ENCODE data around the gene INPP5D. TPM values are rescaled to one million over a fixed set of nuclear protein-coding genes. Genes with fewer than 3 reads are reported as not detected.
A peak's percentile ranks its signal among the peaks of the same experiment; 100 is the strongest.

INPP5D gene
- total and polyA plus RNA-seq, 5 donors from 2014 or later = 56.9 to 278 (median 69.9) TPM

DNA sequence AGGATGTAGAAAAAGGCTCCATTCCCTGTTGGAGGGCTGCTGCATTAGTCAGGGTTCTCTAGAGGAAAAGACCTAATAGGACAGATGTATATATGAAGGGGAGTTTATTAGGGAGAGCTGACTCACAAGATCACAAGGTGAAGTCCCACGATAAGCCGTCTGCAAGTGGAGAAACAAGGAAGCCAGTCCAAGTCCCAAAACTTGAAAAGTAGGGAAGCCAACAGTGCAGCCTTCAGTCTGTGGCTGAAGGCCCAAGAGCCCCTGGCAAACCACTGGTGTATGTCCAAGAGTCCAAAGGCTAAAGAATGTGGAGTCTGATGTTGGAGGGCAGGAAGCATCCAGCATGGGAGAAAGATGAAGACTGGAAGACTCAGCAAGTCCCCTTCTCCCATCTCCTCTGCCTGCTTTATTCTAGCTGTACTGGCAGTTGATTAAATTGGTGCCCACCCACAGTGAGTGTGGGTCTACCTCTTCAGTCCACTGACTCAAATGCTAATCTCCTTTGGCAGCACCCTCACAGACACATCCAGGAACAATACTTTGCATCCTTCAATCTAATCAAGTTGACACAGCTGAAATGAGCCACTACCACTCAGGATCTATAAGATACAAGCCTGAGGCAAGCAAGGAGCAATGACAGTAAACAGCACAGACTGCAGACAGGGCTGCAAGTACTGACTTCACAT lies 161.4 kb downstream of the INPP5D start:
- no peaks in the 10 kb centered on the region for H3K36me3 ChIP-seq (ENCODE audit: control insufficient read depth, insufficient read depth, low read length)
- H3K27ac ChIP-seq (ENCODE audit: insufficient read depth, low read length, poor library complexity, severe bottlenecking) = no peak overlapping the region
- Mint-ChIP-seq H3K36me3 (no peaks in the 10 kb centered on the region), H3K27me3 (no peaks in the 10 kb centered on the region), H3K4me1 (peaks cover 4 to 7% (median 4%) of the 10 kb centered on the region in 4 donors), H3K9me3 (peaks cover 0 to 1% (median 0%) of the 10 kb centered on the region in 7 donors), H3K4me3 (no peak overlapping the region), H3K27ac (no peak overlapping the region)
- no peak for DNase-seq
- no peaks in the 10 kb centered on the region for H3K27me3 ChIP-seq (ENCODE audit: control insufficient read depth, insufficient read depth, low read length)
- no peak for ATAC-seq (ENCODE audit: low read depth in 2 of 2)
- no peak overlapping the region for H3K4me3 ChIP-seq (ENCODE audit: low read depth, low read length)
- no peaks in the 10 kb centered on the region for H3K4me1 ChIP-seq (ENCODE audit: control insufficient read depth, insufficient read depth, low read length, poor library complexity, severe bottlenecking)
- H3K9me3 ChIP-seq (ENCODE audit: control insufficient read depth in 2 of 2, low read length in 2 of 2) = no peaks in the 10 kb centered on the region

GRCh38 chr2:233223059-233223894 lies 163.1 kb downstream of the INPP5D start:
- ATAC-seq (ENCODE audit: low read depth in 2 of 2) = no peak
- H3K4me1 ChIP-seq (ENCODE audit: control insufficient read depth, insufficient read depth, low read length, poor library complexity, severe bottlenecking) = no peaks in the 10 kb centered on the region
- no peaks in the 10 kb centered on the region for H3K27me3 ChIP-seq (ENCODE audit: control insufficient read depth, insufficient read depth, low read length)
- no peak overlapping the region for H3K4me3 ChIP-seq (ENCODE audit: low read depth, low read length)
- no peaks in the 10 kb centered on the region for H3K36me3 ChIP-seq (ENCODE audit: control insufficient read depth, insufficient read depth, low read length)
- no peaks in the 10 kb centered on the region for H3K9me3 ChIP-seq (ENCODE audit: control insufficient read depth in 2 of 2, low read length in 2 of 2)
- Mint-ChIP-seq H3K27me3 (no peaks in the 10 kb centered on the region), H3K4me1 (peaks cover 7 to 14% (median 9%) of the 10 kb centered on the region in 4 donors), H3K4me3 (no peak overlapping the region), H3K36me3 (no peaks in the 10 kb centered on the region), H3K9me3 (peaks cover 0 to 1% (median 0%) of the 10 kb centered on the region in 7 donors), H3K27ac (no peak overlapping the region)
- H3K27ac ChIP-seq (ENCODE audit: insufficient read depth, low read length, poor library complexity, severe bottlenecking) = no peak overlapping the region
- DNase-seq = no peak

DNA sequence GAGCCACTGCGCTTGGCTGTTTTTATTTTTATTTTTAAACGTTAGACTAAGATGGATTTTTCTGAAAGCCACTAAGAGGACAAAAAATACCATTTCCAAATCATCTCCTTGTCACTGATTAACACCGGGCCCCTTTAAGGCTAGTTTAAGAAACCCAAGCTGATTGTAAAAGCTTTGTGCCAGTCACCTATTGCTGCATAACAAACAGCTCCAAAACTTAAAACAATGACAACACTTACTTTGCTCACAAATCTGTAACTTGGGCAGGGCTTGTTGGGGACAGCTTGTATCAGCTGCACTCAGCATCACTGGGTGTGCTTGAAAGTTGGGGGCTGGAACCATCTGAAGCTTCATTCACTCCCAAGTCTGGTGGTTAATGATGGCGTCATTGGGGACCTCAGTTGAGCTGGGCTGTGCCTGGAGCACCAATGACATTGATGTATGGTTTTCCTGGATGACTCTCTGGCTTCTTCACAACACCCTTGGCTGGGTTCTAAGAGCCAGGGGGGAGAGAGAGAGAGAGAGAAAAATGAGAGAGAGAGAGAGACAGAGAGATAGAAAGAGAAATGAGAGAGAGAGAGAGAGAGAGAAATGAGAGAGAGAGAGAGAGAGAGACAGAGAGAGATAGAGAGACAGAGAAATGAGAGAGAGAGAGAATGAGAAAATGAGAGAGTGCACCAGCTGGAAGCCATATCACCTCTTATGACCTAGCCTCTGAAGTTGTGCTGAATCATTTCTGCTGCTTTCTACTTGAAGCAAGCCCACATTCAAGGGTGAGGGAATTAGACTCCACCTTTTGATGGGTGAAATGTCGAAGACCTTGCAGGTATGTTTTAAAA lies 165.3 kb downstream of the INPP5D start:
- no peak for DNase-seq
- Mint-ChIP-seq H3K4me1 (peaks cover 10 to 21% (median 12%) of the 10 kb centered on the region in 4 donors), H3K36me3 (no peaks in the 10 kb centered on the region), H3K4me3 (peak overlapping the region in 1 of 4 donors; percentile 15), H3K27me3 (no peaks in the 10 kb centered on the region), H3K27ac (peak overlapping the region in 1 of 3 donors; percentile 71), H3K9me3 (no peaks in the 10 kb centered on the region)
- H3K36me3 ChIP-seq (ENCODE audit: control insufficient read depth, insufficient read depth, low read length) = no peaks in the 10 kb centered on the region
- no peak for ATAC-seq (ENCODE audit: low read depth in 2 of 2)
- H3K27ac ChIP-seq (ENCODE audit: insufficient read depth, low read length, poor library complexity, severe bottlenecking) = no peak overlapping the region
- no peak overlapping the region for H3K4me3 ChIP-seq (ENCODE audit: low read depth, low read length)
- no peaks in the 10 kb centered on the region for H3K27me3 ChIP-seq (ENCODE audit: control insufficient read depth, insufficient read depth, low read length)
- peaks cover 5% of the 10 kb centered on the region for H3K4me1 ChIP-seq (ENCODE audit: control insufficient read depth, insufficient read depth, low read length, poor library complexity, severe bottlenecking)
- no peaks in the 10 kb centered on the region for H3K9me3 ChIP-seq (ENCODE audit: control insufficient read depth in 2 of 2, low read length in 2 of 2)

- Histone ChIP-seq H3K27me3 (ENCODE audit: control insufficient read depth, insufficient read depth, low read length) (no peaks in the 10 kb centered on the region), H3K4me1 (ENCODE audit: control insufficient read depth, insufficient read depth, low read length, poor library complexity, severe bottlenecking) (peaks cover 10% of the 10 kb centered on the region), H3K9me3 (ENCODE audit: control insufficient read depth in 2 of 2, low read length in 2 of 2) (no peaks in the 10 kb centered on the region), H3K27ac (ENCODE audit: insufficient read depth, low read length, poor library complexity, severe bottlenecking) (no peak overlapping the region), H3K4me3 (ENCODE audit: low read depth, low read length) (no peak overlapping the region), H3K36me3 (ENCODE audit: control insufficient read depth, insufficient read depth, low read length) (no peaks in the 10 kb centered on the region)
- Mint-ChIP-seq H3K9me3 (no peaks in the 10 kb centered on the region), H3K36me3 (no peaks in the 10 kb centered on the region), H3K27ac (peak overlapping the region in 2 of 3 donors; percentile 49 to 71), H3K4me1 (peaks cover 14 to 31% (median 21%) of the 10 kb centered on the region in 4 donors), H3K4me3 (no peak overlapping the region), H3K27me3 (no peaks in the 10 kb centered on the region)
- DNase-seq = no peak
- no peak for ATAC-seq (ENCODE audit: low read depth in 2 of 2)
These were observed 166.4 kb downstream of the INPP5D start for GRCh38 chr2:233226511-233227031.

DNA sequence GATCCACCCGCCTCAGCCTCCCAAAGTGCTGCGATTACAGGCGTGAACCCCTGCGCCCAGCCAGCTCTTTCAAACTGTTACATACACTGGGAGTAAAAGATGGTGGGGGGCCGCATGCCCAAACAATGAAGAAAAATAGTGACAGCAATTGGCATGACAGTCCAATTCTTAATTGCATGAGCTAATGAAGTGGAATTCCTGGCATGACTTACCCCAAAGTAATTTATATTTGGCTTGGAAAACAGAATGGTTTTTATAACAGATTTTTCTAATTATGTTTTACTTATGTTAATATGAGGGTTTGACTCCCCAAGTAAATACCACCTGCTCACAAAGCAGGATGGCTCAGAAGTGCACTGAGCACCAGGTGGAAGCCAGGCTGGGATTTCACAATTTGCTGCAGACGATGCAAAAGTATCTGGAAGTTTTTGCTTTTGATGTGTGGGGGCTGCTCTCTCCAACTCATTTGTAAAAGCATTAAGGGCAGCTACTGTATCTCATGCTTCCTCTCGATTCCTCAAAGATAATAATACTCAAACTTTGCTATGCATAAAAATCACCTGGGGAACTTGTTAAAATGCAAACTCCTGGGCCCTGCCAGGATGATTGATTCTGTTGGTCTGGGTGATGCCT lies 167.3 kb downstream of the INPP5D start:
- Mint-ChIP-seq H3K27me3 (no peaks in the 10 kb centered on the region), H3K4me3 (no peak overlapping the region)
- ATAC-seq (ENCODE audit: low read depth in 2 of 2) = no peak

GRCh38 chr2:233228376-233228775 lies 168.2 kb downstream of the INPP5D start:
- no peak for DNase-seq
- Histone ChIP-seq H3K9me3 (ENCODE audit: control insufficient read depth in 2 of 2, low read length in 2 of 2) (no peaks in the 10 kb centered on the region), H3K27me3 (ENCODE audit: control insufficient read depth, insufficient read depth, low read length) (no peaks in the 10 kb centered on the region), H3K4me3 (ENCODE audit: low read depth, low read length) (no peak overlapping the region), H3K4me1 (ENCODE audit: control insufficient read depth, insufficient read depth, low read length, poor library complexity, severe bottlenecking) (peaks cover 10% of the 10 kb centered on the region), H3K36me3 (ENCODE audit: control insufficient read depth, insufficient read depth, low read length) (no peaks in the 10 kb centered on the region), H3K27ac (ENCODE audit: insufficient read depth, low read length, poor library complexity, severe bottlenecking) (no peak overlapping the region)
- peaks cover 15 to 37% (median 24%) of the 10 kb centered on the region in 4 donors for H3K4me1 Mint-ChIP-seq
- H3K9me3 Mint-ChIP-seq = no peaks in the 10 kb centered on the region
- no peak overlapping the region for H3K27ac Mint-ChIP-seq
- ATAC-seq (ENCODE audit: low read depth in 2 of 2) = no peak
- peak overlapping the region in 1 of 4 donors; percentile 32 for H3K4me3 Mint-ChIP-seq
- H3K36me3 Mint-ChIP-seq = no peaks in the 10 kb centered on the region
- H3K27me3 Mint-ChIP-seq = no peaks in the 10 kb centered on the region

More for the DNA sequence above, 167.3 kb downstream of the INPP5D start:
- no peak overlapping the region for H3K27ac Mint-ChIP-seq
- H3K27me3 ChIP-seq (ENCODE audit: control insufficient read depth, insufficient read depth, low read length) = no peaks in the 10 kb centered on the region
- no peaks in the 10 kb centered on the region for H3K36me3 Mint-ChIP-seq
- no peaks in the 10 kb centered on the region for H3K36me3 ChIP-seq (ENCODE audit: control insufficient read depth, insufficient read depth, low read length)
- H3K4me3 ChIP-seq (ENCODE audit: low read depth, low read length) = no peak overlapping the region
- H3K27ac ChIP-seq (ENCODE audit: insufficient read depth, low read length, poor library complexity, severe bottlenecking) = no peak overlapping the region
- H3K9me3 Mint-ChIP-seq = no peaks in the 10 kb centered on the region
- H3K4me1 ChIP-seq (ENCODE audit: control insufficient read depth, insufficient read depth, low read length, poor library complexity, severe bottlenecking) = peaks cover 10% of the 10 kb centered on the region
- H3K9me3 ChIP-seq (ENCODE audit: control insufficient read depth in 2 of 2, low read length in 2 of 2) = no peaks in the 10 kb centered on the region
- DNase-seq = no peak
- H3K4me1 Mint-ChIP-seq = peaks cover 14 to 36% (median 22%) of the 10 kb centered on the region in 4 donors
